Choroid plexus epithelial cell (primary cell): ENCODE data around the gene VARS2.

Experiments used
- DNase-seq: peaks from one replicate; pipeline ENCODE4 v3.0.0-alpha.2; 2010; ENCODE audit warnings: low read depth
- H3K4me3 ChIP-seq: 2 replicates; pipeline ENCODE4 v1.5.1; 2011; ENCODE audit warnings: low read depth, mild to moderate bottlenecking, control low read depth, low read length, moderate library complexity
- TF ChIP-seq, protein P1 (sequence below): conservative IDR thresholded peaks from 2 replicates; pipeline ENCODE4 v1.5.1; 2011; ENCODE audit warnings: low read depth, mild to moderate bottlenecking, control low read depth, inconsistent platforms, low read length, moderate library complexity

VARS2 gene

DNA sequence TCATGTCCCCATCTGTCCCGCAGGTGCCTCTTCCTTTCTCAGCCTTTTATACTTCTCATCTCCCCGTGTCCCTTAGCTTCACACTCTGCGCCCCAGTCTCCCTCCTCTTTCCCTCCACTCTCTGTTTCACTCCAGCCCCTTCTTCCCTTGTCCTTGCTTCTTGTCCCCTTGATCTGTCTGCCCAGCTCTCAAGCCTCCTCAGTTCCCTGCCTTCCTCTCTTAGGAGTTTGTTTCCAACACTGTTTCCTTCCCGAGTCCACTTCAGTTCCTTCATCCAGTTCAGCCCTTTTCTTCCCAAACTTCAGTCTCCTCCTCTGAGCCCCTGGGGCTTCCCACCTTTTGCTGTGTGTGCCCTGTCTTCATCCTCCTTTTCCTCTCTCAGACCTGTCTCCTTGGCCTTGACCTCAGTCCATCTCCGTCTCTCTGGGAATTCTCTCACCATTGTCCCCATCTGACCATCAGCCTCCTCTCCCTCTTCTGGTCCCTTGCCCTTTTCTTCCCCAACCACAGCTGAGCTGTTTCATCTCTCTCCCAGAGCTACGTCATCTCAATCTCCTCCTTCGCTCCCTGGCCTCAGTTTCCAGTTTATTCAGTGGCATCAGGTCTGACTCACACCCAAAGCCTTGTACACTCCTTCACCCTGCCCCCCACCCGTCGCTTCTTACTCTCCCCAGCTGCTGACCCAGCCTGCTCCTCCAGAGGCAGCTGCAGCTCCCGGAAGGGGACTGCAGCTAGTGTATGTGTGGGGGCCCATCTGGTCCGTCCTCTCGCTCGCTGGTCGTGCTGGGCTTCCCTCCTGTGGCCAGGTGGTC lies 32.4 kb upstream of the VARS2 start:
- peak; percentile 65 for DNase-seq
- no peak overlapping the region for H3K4me3 ChIP-seq
- TF ChIP-seq, protein P1, sequence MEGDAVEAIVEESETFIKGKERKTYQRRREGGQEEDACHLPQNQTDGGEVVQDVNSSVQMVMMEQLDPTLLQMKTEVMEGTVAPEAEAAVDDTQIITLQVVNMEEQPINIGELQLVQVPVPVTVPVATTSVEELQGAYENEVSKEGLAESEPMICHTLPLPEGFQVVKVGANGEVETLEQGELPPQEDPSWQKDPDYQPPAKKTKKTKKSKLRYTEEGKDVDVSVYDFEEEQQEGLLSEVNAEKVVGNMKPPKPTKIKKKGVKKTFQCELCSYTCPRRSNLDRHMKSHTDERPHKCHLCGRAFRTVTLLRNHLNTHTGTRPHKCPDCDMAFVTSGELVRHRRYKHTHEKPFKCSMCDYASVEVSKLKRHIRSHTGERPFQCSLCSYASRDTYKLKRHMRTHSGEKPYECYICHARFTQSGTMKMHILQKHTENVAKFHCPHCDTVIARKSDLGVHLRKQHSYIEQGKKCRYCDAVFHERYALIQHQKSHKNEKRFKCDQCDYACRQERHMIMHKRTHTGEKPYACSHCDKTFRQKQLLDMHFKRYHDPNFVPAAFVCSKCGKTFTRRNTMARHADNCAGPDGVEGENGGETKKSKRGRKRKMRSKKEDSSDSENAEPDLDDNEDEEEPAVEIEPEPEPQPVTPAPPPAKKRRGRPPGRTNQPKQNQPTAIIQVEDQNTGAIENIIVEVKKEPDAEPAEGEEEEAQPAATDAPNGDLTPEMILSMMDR = no peak

DNA sequence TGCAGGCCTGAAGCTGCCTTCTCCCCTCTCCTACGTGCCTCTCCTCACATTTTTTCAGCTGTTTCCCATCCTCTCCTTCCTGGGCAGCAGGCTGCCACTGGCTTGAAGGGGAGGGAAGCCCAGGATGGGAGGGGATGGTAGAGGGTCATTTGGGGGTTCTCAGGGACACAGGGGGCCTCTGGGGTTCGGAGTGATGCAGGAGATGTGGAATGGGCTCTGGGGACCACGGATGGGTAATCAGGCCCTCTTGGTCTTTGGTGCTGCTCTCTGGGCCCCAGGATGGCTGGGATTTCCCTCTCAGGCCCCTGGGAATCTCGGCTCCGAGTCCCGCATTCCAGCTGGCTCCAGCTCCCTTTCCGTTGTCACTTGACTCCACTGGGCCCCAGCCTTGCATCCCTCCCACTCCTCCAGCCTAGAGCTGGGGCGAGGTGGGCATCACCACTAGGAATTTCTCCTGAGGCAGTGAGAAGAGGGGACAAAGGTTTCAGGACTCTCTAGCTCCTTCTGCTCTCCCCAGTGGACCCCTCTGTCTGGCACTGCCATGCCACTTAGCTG lies 31.8 kb upstream of the VARS2 start:
- TF ChIP-seq, protein P1 = no peak
- DNase-seq = no peak
- no peak overlapping the region for H3K4me3 ChIP-seq

DNA sequence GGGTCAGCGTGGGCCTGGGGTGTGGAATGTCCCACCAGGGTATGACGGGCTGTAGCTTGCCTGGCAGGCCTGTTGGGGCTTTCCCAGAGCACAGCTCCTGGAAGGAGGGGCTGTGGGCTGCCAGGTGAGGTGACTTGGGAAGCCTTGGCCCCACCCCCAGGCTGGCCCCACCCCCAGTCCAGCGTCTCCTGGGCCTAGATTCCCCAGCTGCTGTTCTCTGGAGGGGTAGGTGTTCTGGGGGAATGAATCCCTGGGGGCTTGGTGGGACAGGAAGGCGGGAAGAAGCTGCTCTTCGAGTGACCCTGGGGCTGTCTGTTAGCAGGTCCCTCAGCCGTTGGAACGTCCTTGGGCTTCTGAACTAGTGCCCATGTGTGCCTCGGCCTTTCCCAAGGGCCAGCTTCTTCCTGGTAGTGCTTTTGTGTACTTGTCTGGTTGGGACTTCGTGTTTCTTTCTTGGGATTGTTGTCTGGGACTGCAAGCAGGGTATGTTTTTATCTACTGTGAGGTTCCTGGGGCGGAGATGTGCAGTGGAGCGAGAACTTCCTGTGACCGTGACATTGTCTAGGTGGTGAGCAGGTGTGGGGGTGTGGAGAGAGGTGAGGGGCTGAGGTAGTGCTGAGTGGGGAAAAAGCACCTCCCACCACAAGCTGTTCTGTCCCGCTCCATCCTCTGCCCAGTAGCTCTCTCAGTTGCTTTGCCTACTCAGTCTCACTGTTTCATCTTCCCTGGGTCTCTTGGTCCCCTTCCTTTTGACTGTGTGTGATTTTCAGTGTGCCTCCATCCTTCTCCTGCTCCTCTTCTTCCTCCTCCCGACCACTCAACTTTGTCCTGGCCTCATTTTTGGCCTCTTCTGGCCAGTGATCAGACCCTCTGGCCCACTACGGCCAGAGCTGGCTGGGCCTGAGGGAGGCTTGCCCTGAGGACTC lies 31.0 kb upstream of the VARS2 start:
- no peak overlapping the region for H3K4me3 ChIP-seq
- DNase-seq = no peak
- TF ChIP-seq, protein P1 = no peak

DNA sequence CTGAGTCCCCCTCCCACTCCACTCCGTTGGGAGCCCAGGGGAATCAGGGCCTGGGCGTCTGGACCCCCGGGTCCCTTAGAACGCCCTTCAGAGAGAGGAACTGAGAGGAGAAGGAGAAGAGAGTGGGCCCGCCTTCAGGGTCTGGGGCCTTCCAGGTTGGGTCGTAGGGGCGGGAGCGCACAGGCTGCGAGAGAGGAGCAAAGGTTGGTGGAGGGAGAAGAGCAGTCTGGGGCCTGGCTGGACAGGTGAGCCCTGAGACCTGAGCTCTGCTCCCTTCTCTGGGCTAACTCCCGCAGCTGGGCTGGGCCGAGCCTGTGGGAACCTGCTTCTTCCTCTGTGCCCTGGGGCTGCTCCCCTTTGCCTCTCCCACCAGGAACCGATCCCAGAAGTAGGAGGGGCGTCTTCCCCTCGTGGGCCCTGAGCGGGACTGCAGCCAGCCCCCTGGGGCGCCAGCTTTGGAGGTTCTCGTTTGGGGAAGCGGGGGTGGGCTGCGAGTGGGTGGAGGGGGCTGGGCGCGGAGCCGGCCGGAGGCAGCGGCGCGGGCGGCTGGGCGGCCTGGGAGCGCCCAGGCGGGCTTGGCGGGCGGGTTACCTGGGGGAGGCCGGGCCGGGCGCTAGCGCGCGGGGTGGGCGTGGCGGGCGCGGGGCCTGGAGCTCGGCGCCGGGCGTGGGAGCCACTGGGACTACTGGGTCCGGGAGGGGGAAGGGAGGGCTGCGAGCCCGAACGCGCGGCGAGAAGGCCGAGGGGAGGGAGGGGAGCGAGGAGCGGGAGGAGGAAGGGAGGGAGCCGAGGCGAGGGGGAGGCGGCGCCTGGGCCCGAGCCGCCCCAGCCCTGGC lies 30.1 kb upstream of the VARS2 start, which contains the start of gene DDR1:
Gene DDR1 (plus strand): TSS at position 835 of the 836 bp plus-strand sequence. CDS start 4,211 bp downstream, outside the sequence.
- TF ChIP-seq, protein P1 = no peak
- peak; percentile 72 for DNase-seq
- H3K4me3 ChIP-seq = peak within 1 kb of the TSS; percentile 72

DNA sequence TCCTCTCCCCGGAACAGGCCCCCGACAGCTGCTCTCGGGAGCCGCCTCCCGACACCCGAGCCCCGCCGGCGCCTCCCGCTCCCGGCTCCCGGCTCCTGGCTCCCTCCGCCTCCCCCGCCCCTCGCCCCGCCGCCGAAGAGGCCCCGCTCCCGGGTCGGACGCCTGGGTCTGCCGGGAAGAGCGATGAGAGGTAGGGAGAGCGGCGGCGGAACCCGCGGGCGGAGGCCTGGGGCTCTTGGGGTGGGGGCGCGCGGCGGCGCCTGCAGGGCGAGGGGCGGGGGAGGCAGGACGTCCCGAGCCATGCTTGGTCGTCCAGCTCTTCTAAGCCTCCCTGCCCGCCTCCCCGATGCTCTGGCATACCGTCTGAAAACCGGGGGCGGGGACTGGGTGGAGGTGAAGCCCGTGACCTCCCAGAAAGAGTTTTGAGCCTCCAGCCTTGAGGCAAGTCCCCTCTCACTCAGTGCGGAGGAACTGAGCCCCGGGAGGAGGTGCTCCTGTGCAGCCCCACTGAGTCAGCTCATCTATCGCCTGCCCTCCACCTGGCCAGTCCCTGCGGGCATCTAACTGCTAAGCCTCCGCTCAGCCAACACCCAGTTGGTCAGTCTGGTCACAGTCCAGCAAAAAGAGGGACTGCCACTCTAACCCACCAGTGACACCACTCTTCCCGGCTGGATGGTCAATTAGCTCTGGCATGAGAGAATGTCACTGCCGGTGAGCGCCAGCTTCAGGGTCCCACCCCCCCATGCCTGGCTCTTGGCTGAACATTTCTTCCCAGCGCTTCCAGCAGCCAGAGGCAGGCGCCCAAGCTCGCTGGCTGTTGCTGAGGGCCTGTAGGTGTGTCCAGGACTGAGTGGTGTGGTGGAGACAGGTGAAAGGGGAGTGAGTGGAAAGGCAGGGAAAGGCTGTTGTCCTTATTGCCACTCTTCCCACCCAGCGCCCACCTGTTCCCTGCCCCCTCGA lies 29.2 kb upstream of the VARS2 start:
- peak overlapping the region; percentile 72 for H3K4me3 ChIP-seq
- peak; percentile 59 for DNase-seq
- TF ChIP-seq, protein P1 = no peak
